ENCODE data around the gene ZNF568.

Gene ZNF568

GRCh38 chr19:36972571-36972970 is 56.4 kb downstream of the ZNF568 start:
- H3K4me3 ChIP-seq (replicated peaks in 1 of 2; ENCODE audit: low read depth in 2 of 2, low read length in 2 of 2): peak overlapping the region; percentile 58 to 68
- DNase-seq (ENCODE audit: low read depth in 2 of 2): no peak
- TF ChIP-seq CTCF (IDR thresholded peaks at IDR 0.05; ENCODE audit: low read depth, low read length): no peak

GRCh38 chr19:36973021-36973843 is 57.1 kb downstream of the ZNF568 start:
- H3K4me3 ChIP-seq (replicated peaks in 1 of 2; ENCODE audit: low read depth in 2 of 2, low read length in 2 of 2): peak overlapping the region; percentile 58 to 68
- TF ChIP-seq CTCF (IDR thresholded peaks at IDR 0.05; ENCODE audit: low read depth, low read length): peak; percentile 80
- DNase-seq (ENCODE audit: low read depth in 2 of 2): peak; percentile 74 to 78

- TF ChIP-seq CTCF (IDR thresholded peaks at IDR 0.05; ENCODE audit: low read depth, low read length): no peak
- peak overlapping the region; percentile 58 to 68 for H3K4me3 ChIP-seq (replicated peaks in 1 of 2; ENCODE audit: low read depth in 2 of 2, low read length in 2 of 2)
- no peak for DNase-seq (ENCODE audit: low read depth in 2 of 2)
Observed at GRCh38 chr19:36973844-36974195, 57.7 kb downstream of the ZNF568 start.

GRCh38 chr19:36986131-36986530 is 70.0 kb downstream of the ZNF568 start:
- no peak overlapping the region for H3K4me3 ChIP-seq (replicated peaks in 1 of 2; ENCODE audit: low read depth in 2 of 2, low read length in 2 of 2)
- no peak for DNase-seq (ENCODE audit: low read depth in 2 of 2)
- no peak for TF ChIP-seq CTCF (IDR thresholded peaks at IDR 0.05; ENCODE audit: low read depth, low read length)

GRCh38 chr19:36986601-36987000 is 70.5 kb downstream of the ZNF568 start:
- no peak for TF ChIP-seq CTCF (IDR thresholded peaks at IDR 0.05; ENCODE audit: low read depth, low read length)
- H3K4me3 ChIP-seq (replicated peaks in 1 of 2; ENCODE audit: low read depth in 2 of 2, low read length in 2 of 2): no peak overlapping the region

GRCh38 chr19:36987091-36987490 is 71.0 kb downstream of the ZNF568 start:
- DNase-seq (ENCODE audit: low read depth in 2 of 2): no peak
- no peak overlapping the region for H3K4me3 ChIP-seq (replicated peaks in 1 of 2; ENCODE audit: low read depth in 2 of 2, low read length in 2 of 2)
- no peak for TF ChIP-seq CTCF (IDR thresholded peaks at IDR 0.05; ENCODE audit: low read depth, low read length)

More at GRCh38 chr19:36986601-36987000, 70.5 kb downstream of the ZNF568 start:
- DNase-seq (ENCODE audit: low read depth in 2 of 2): no peak

Data from cardiac fibroblast (primary cell).